GM12892 (cell line): ENCODE results near the gene GAL3ST1.

Experiments used
- POLR2A ChIP-seq: IDR thresholded peaks from 2 replicates; pipeline ENCODE4 v1.6.1; 2011; ENCODE audit warnings: low read depth, low read length, control low read depth
- POLR2AphosphoS5 ChIP-seq: IDR thresholded peaks from 2 replicates; pipeline ENCODE4 v1.6.1; 2011; ENCODE audit warnings: low read depth, low read length, control low read depth
- TAF1 ChIP-seq: IDR thresholded peaks from 2 replicates; pipeline ENCODE4 v1.6.1; 2011; ENCODE audit warnings: low read depth, mild to moderate bottlenecking, control low read depth, low read length, borderline replicate concordance

DNA sequence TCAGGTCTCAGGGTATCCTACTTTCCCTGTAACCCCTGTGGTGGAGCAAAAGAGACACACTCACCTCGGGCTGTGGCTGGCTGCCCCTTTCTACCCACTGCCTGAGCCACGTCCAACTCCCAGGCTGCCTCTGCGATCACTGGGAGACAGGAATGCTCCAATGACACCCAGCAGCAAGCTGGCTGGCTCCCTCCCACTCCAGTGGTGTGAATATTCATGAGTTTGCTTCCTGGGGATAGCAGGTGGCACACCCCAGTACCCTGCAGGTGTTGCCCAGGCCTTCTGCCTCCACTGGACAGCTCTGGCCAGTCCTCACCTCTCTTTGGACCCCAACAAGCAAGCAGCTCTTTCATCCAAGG, 9.7 kb downstream of the GAL3ST1 start:
- TF ChIP-seq POLR2AphosphoS5, result no peak
- no peak for TF ChIP-seq TAF1
- no peak for TF ChIP-seq POLR2A
